Astrocyte (in vitro differentiated cells and primary cell): Measurements from ENCODE around the gene ADM. TPM values are rescaled to one million over a fixed set of nuclear protein-coding genes. Genes with fewer than 3 reads are reported as not detected.
A peak's percentile ranks its signal among the peaks of the same experiment; 100 is the strongest.

Experiments used
- DNase-seq: peaks from one replicate; pipeline ENCODE4 v3.0.0-alpha.2; 2010; ENCODE audit warnings: low read depth
- FAIRE-seq: peaks from 2 replicates; lab custom pipeline; 2011; peaks lifted over from hg19 to GRCh38; lab: Jason Lieb, UNC
- H2AFZ ChIP-seq: 2 replicates; pipeline ENCODE4 v1.6.0; 2012; ENCODE audit warnings: low read depth, low read length, inconsistent platforms
- H3K27ac ChIP-seq: 2 replicates; pipeline ENCODE4 v1.5.1; 2011; ENCODE audit warnings: low read depth, low read length, inconsistent platforms
- H3K27me3 ChIP-seq: 2 replicates; pipeline ENCODE4 v1.6.0; 2011; ENCODE audit warnings: low read length, inconsistent platforms; ENCODE audit not compliant: insufficient read depth
- H3K36me3 ChIP-seq: 2 replicates; pipeline ENCODE4 v1.5.1; 2011; ENCODE audit warnings: low read length, inconsistent platforms; ENCODE audit not compliant: insufficient read depth
- H3K4me1 ChIP-seq: 2 replicates; pipeline ENCODE4 v1.5.1; 2011; ENCODE audit warnings: low read length, inconsistent platforms; ENCODE audit not compliant: insufficient read depth
- H3K4me2 ChIP-seq: 2 replicates; pipeline ENCODE4 v1.6.0; 2012; ENCODE audit warnings: low read length, inconsistent platforms
- H3K4me3 ChIP-seq: 2 replicates; pipeline ENCODE4 v1.5.1; 2011; ENCODE audit warnings: low read depth, mild to moderate bottlenecking, low read length, inconsistent platforms; ENCODE audit not compliant: insufficient read depth
- H3K79me2 ChIP-seq: 2 replicates; pipeline ENCODE4 v1.6.0; 2012; ENCODE audit warnings: mild to moderate bottlenecking, low read length, inconsistent platforms; ENCODE audit not compliant: insufficient read depth
- H3K9ac ChIP-seq: 2 replicates; pipeline ENCODE4 v1.6.0; 2012; ENCODE audit warnings: mild to moderate bottlenecking, low read length, inconsistent platforms
- H3K9me3 ChIP-seq: 2 replicates; pipeline ENCODE4 v1.5.1; 2012; ENCODE audit warnings: low read depth, mild to moderate bottlenecking, low read length, inconsistent platforms; ENCODE audit not compliant: insufficient read depth
- H4K20me1 ChIP-seq: 2 replicates; pipeline ENCODE4 v1.6.0; 2012; ENCODE audit warnings: low read length, inconsistent platforms; ENCODE audit not compliant: insufficient read depth
- H3K27ac Mint-ChIP-seq: one replicate; pipeline ENCODE4 v1.8.0; 2021; ENCODE audit warnings: mild to moderate bottlenecking, mixed read lengths; ENCODE audit not compliant: unreplicated experiment
- H3K27me3 Mint-ChIP-seq: one replicate; pipeline ENCODE4 v1.8.0; 2021; ENCODE audit warnings: low read depth, mixed read lengths; ENCODE audit not compliant: unreplicated experiment
- H3K36me3 Mint-ChIP-seq: one replicate; pipeline ENCODE4 v1.8.0; 2021; ENCODE audit warnings: low read depth, mixed read lengths; ENCODE audit not compliant: unreplicated experiment
- H3K4me1 Mint-ChIP-seq: one replicate; pipeline ENCODE4 v1.8.0; 2021; ENCODE audit warnings: low read depth, mixed read lengths; ENCODE audit not compliant: unreplicated experiment
- H3K4me3 Mint-ChIP-seq: one replicate; pipeline ENCODE4 v1.8.0; 2021; ENCODE audit warnings: mild to moderate bottlenecking, moderate library complexity, mixed read lengths; ENCODE audit not compliant: unreplicated experiment
- H3K9me3 Mint-ChIP-seq: one replicate; pipeline ENCODE4 v1.8.0; 2021; ENCODE audit warnings: mild to moderate bottlenecking, mixed read lengths; ENCODE audit not compliant: unreplicated experiment
- EZH2 ChIP-seq: IDR thresholded peaks from 2 replicates; pipeline ENCODE4 v1.6.1; 2012; ENCODE audit warnings: mild to moderate bottlenecking, low read length, inconsistent platforms; ENCODE audit not compliant: insufficient read depth
- total RNA-seq: library from RNA; stranded (reverse); gene quantifications from 2 replicates; pipeline ENCODE4 v1.2.1, GENCODE V29; 2021
- TF ChIP-seq, protein P1 (sequence below): IDR thresholded peaks from 2 replicates; pipeline ENCODE4 v1.5.1; 2011; ENCODE audit warnings: low read depth, mild to moderate bottlenecking, inconsistent platforms, low read length, moderate library complexity; ENCODE audit not compliant: insufficient read depth

Gene ADM
- total RNA-seq, 1 donor from 2014 or later = 78.7 TPM

- Mint-ChIP-seq H3K27ac (peak overlapping the region; percentile 56), H3K4me3 (peak overlapping the region; percentile 86), H3K9me3 (no peaks in the 10 kb centered on the region), H3K27me3 (no peaks in the 10 kb centered on the region), H3K4me1 (peaks cover 41% of the 10 kb centered on the region), H3K36me3 (peaks cover 8% of the 10 kb centered on the region)
- FAIRE-seq (no peak), DNase-seq (no peak)
- Histone ChIP-seq H3K79me2 (peaks cover 31% of the 10 kb centered on the region), H3K36me3 (no peaks in the 10 kb centered on the region), H4K20me1 (peaks cover 4% of the 10 kb centered on the region), H3K9me3 (no peaks in the 10 kb centered on the region), H3K4me2 (peak overlapping the region; percentile 93), H3K9ac (peak overlapping the region; percentile 86), H3K4me3 (peak overlapping the region; percentile 67), H3K27me3 (peaks cover 14% of the 10 kb centered on the region), H3K4me1 (peaks cover 21% of the 10 kb centered on the region), H3K27ac (no peak overlapping the region), H2AFZ (no peak overlapping the region)
- TF ChIP-seq EZH2 = no peak
- TF ChIP-seq, protein P1, sequence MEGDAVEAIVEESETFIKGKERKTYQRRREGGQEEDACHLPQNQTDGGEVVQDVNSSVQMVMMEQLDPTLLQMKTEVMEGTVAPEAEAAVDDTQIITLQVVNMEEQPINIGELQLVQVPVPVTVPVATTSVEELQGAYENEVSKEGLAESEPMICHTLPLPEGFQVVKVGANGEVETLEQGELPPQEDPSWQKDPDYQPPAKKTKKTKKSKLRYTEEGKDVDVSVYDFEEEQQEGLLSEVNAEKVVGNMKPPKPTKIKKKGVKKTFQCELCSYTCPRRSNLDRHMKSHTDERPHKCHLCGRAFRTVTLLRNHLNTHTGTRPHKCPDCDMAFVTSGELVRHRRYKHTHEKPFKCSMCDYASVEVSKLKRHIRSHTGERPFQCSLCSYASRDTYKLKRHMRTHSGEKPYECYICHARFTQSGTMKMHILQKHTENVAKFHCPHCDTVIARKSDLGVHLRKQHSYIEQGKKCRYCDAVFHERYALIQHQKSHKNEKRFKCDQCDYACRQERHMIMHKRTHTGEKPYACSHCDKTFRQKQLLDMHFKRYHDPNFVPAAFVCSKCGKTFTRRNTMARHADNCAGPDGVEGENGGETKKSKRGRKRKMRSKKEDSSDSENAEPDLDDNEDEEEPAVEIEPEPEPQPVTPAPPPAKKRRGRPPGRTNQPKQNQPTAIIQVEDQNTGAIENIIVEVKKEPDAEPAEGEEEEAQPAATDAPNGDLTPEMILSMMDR = no peak
Measured at GRCh38 chr11:10295064-10295901, 9.6 kb upstream of the ADM start.

GRCh38 chr11:10298342-10298741 lies 6.5 kb upstream of the ADM start:
- Mint-ChIP-seq H3K36me3 (peaks cover 8% of the 10 kb centered on the region), H3K9me3 (no peaks in the 10 kb centered on the region), H3K4me3 (no peak overlapping the region), H3K27me3 (no peaks in the 10 kb centered on the region), H3K27ac (peak overlapping the region; percentile 22), H3K4me1 (peaks cover 29% of the 10 kb centered on the region)
- Histone ChIP-seq H3K27me3 (peaks cover 14% of the 10 kb centered on the region), H3K4me1 (peaks cover 35% of the 10 kb centered on the region), H2AFZ (no peak overlapping the region), H3K9me3 (no peaks in the 10 kb centered on the region), H3K4me3 (no peak overlapping the region), H3K4me2 (peak overlapping the region; percentile 49), H4K20me1 (peaks cover 3% of the 10 kb centered on the region), H3K36me3 (no peaks in the 10 kb centered on the region), H3K27ac (no peak overlapping the region), H3K9ac (no peak overlapping the region), H3K79me2 (peaks cover 1% of the 10 kb centered on the region)
- TF ChIP-seq, protein P1 = peak; percentile 49
- TF ChIP-seq EZH2 = no peak
- DNase-seq = peak; percentile 95
- peak; percentile 34 for FAIRE-seq
